H1 (cell line): Measurements from ENCODE around the gene CAPN14. TPM values are rescaled to one million over a fixed set of nuclear protein-coding genes. Genes with fewer than 3 reads are reported as not detected.

ENCODE experiments used
- BRCA1 ChIP-seq: IDR thresholded peaks from 2 replicates; pipeline ENCODE4 v1.6.1; 2012; ENCODE audit warnings: low read depth, low read length, improper control_type of control experiment
- CHD7 ChIP-seq: fragments of 300-600 bp; sonication (generic); IDR thresholded peaks from 2 replicates; pipeline ENCODE4 v1.7.1; 2012; ENCODE audit warnings: low read length, moderate library complexity, mild to moderate bottlenecking, inconsistent platforms; ENCODE audit not compliant: insufficient replicate concordance
- EGR1 ChIP-seq: IDR thresholded peaks from 2 replicates; pipeline ENCODE4 v1.6.1; 2011; ENCODE audit warnings: low read depth, low read length, borderline replicate concordance
- EP300 ChIP-seq, 2 experiments: IDR thresholded peaks; 1 replicate in 1 of 2; 2 replicates in 1 of 2; pipeline ENCODE4 v1.6.1; 2011 to 2012; ENCODE audit warnings: low read depth in 2 of 2, low read length in 2 of 2, mild to moderate bottlenecking in 2 of 2, borderline replicate concordance in 1 of 2, inconsistent platforms in 1 of 2, moderate library complexity in 1 of 2
- EZH2 ChIP-seq: fragments of 200-600 bp; sonication (generic); IDR thresholded peaks from 2 replicates; pipeline ENCODE4 v1.7.1; 2012; ENCODE audit warnings: low read depth, mild to moderate bottlenecking, moderate library complexity, low read length, inconsistent platforms; ENCODE audit not compliant: severe bottlenecking
- GABPA ChIP-seq: IDR thresholded peaks from 2 replicates; pipeline ENCODE4 v1.6.1; 2011; ENCODE audit warnings: mild to moderate bottlenecking, low read length, moderate library complexity, borderline replicate concordance; ENCODE audit not compliant: insufficient read depth
- JUND ChIP-seq: IDR thresholded peaks from 2 replicates; pipeline ENCODE4 v1.6.1; 2011; ENCODE audit warnings: mild to moderate bottlenecking, improper control_type of control experiment, low read length
- POLR2A ChIP-seq, 2 experiments: IDR thresholded peaks; 1 replicate in 1 of 2; 2 replicates in 1 of 2; pipeline ENCODE4 v1.6.1; 2011; ENCODE audit warnings: low read depth in 2 of 2, low read length in 2 of 2, mild to moderate bottlenecking in 2 of 2; ENCODE audit errors: control extremely low read depth in 1 of 2
- RAD21 ChIP-seq, 2 experiments: IDR thresholded peaks in 1 of 2; conservative IDR thresholded peaks in 1 of 2; 2 replicates each; pipeline ENCODE4 v1.6.1; 2011; ENCODE audit warnings: low read depth in 2 of 2, low read length in 2 of 2, improper control_type of control experiment in 1 of 2, inconsistent platforms in 1 of 2, mild to moderate bottlenecking in 1 of 2, moderate library complexity in 1 of 2
- SAP30 ChIP-seq: fragments of 300-600 bp; sonication (generic); IDR thresholded peaks from 2 replicates; pipeline ENCODE4 v1.7.1; 2012; ENCODE audit warnings: low read length, moderate library complexity, mild to moderate bottlenecking, inconsistent platforms; ENCODE audit not compliant: insufficient read depth, insufficient replicate concordance
- polyA plus RNA-seq, 7 experiments: library from polyadenylated mRNA; depleted of rRNA in 3 of 7; stranded (reverse) in 5 of 7; unstranded in 2 of 7; fragments of >200 nt in 5 of 7; fragments of 200-250 nt in 2 of 7; gene quantifications; 1 replicate in 5 of 7; 2 replicates in 1 of 7; 4 replicates in 1 of 7; pipeline versions ENCODE4 v1.2.1 to v1.2.3, GENCODE V29; 2011 to 2013; ENCODE audit warnings: missing spikeins in 2 of 7, mixed read lengths in 2 of 7
- total RNA-seq: library from RNA; stranded (reverse); fragmentation: NEBNext Ultra II Directional; extraction: Animal tissue kit (Norgen Biotek cat#: 25700); gene quantifications from 2 replicates; pipeline ENCODE4 v1.2.1, GENCODE V29; 2021

The CAPN14 gene
- total and polyA plus RNA-seq, 2 of the 8 experiments (the other 6 are each of a cell fraction or from before 2014, with no cell fraction given), result 0.07 TPM; not detected in 1

DNA sequence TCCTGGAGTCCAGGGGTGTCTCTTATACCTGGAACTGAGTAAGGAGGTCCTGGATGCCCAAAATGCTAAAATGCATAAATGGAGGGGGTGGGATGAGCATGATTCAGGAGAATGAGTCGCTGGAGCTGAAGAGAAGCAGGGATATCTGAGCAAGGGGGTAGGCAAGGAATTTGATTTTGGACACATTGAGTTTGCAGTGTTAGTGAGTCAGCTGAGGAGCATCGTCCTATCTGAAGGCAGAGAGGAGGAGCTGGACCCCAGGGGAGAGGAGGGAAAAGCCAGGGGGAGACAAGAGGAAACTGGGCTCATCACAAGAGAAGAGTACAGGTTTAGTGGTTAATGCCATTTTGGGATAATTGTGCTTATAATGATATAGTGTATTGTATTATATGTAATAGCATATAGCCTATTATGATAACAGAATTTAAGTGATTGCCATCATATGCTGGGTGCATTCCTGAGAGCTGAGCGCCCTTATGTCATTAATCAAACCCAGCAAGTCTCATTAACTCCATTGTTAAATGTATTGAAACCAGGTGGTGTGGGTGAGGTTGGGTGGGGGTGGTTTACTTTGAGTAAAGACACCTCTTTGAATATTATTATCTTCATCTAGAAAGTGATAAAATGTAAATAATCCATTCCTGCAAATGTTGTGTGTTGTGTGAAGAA is 29.0 kb upstream of the CAPN14 start (continued):
- TF ChIP-seq CHD7 (no peak), EGR1 (no peak), BRCA1 (no peak), EZH2 (no peak), RAD21 (IDR thresholded peaks at IDR 0.05 in 1 of 2, conservative IDR thresholded peaks at IDR 0.05 in 1 of 2; ENCODE audit: low read depth in 2 of 2, low read length in 2 of 2) (no peak), SAP30 (no peak), GABPA (no peak), POLR2A (IDR thresholded peaks at IDR 0.05; ENCODE audit: control extremely low read depth in 1 of 2, low read depth in 2 of 2, low read length in 2 of 2) (no peak), EP300 (IDR thresholded peaks at IDR 0.05; ENCODE audit: borderline replicate concordance in 1 of 2, low read depth in 2 of 2, low read length in 2 of 2) (no peak), JUND (no peak)
